Measurements from ENCODE around the gene UROD.

Gene UROD

GRCh38 chr1:45047032-45047431, 35.0 kb downstream of the UROD start:
- no peak overlapping the region for H3K18ac ChIP-seq (ENCODE audit: low read length)
- WGBS, 2 donors (ENCODE audit: extremely low coverage in 2 of 2, insufficient read length in 2 of 2, insufficient replicate concordance in 1 of 2) = no CpG with 5 or more reads among the region's 5 CpGs
- no peak for DNase-seq (ENCODE audit: low spot score)

DNA sequence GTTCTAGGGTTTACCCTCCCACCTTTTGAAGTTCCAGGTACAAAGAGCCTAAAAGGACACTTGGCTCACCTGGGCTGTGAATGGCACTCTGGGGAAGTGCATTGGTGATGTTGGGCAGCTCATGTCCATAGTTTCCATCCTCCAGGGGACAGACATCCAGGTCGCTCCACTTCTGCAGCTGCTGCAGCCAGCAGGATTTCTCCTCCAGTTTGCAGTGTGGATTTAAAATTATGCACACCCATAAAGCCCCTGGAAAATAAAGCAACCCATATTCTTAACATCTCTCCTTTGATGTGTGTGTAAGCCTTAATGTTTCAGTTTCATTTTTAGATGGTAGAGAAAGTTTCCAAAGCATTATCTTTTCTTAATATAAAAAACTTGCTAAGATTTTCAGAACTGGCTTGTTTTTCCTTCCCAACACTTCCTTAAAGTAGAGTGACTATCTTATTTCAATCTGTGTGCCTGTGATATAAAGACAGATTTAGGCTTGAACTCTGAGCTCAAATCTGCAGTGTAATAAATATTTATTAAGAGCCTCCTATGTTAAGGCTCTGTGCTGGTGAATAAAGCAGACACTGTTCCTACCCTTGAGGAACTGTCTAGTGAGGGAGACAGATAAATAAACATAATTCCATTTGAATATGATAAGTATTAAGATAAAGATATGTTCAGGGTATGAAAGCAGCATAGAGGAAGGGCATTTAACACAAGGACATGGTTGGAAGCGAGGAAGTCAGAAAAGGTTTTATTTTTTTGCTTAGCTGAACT, 39.1 kb downstream of the UROD start:
- no peak overlapping the region for H3K23ac ChIP-seq (ENCODE audit: low read depth, low read length, poor library complexity)
- H3K36me3 ChIP-seq (replicated peaks in 1 of 2; ENCODE audit: control insufficient read depth in 2 of 2, insufficient read depth in 2 of 2, low read length in 2 of 2) = no peaks in the 10 kb centered on the region
- no peak overlapping the region for H2BK5ac ChIP-seq (ENCODE audit: low read length)
- H2AFZ ChIP-seq (ENCODE audit: low read length) = no peak overlapping the region
- H2AK5ac ChIP-seq (ENCODE audit: low read depth, low read length) = no peak overlapping the region
- H2BK12ac ChIP-seq (ENCODE audit: low read length) = no peak overlapping the region
- H3K4me1 ChIP-seq (ENCODE audit: control insufficient read depth in 2 of 2, insufficient read depth in 1 of 2, low read depth in 1 of 2, low read length in 2 of 2) = no peaks in the 10 kb centered on the region
- no peak for DNase-seq (ENCODE audit: low spot score)
- H3K4me2 ChIP-seq (ENCODE audit: insufficient read depth, low read length, poor library complexity, severe bottlenecking) = no peak overlapping the region
- no peaks in the 10 kb centered on the region for H3K9me3 ChIP-seq (replicated peaks in 1 of 2; ENCODE audit: control insufficient read depth in 2 of 2, insufficient read depth in 1 of 2, low read depth in 1 of 2, low read length in 2 of 2)
- H3K79me1 ChIP-seq (ENCODE audit: low read depth, low read length) = no peaks in the 10 kb centered on the region
- H3K27ac ChIP-seq (replicated peaks; ENCODE audit: low read length) = no peak overlapping the region
- no peak overlapping the region for H3K4me3 ChIP-seq (ENCODE audit: low read length in 2 of 2)
- H4K8ac ChIP-seq (ENCODE audit: low read depth, low read length) = no peak overlapping the region
- H3K18ac ChIP-seq (ENCODE audit: low read length) = no peak overlapping the region
- no peak overlapping the region for H2BK15ac ChIP-seq (ENCODE audit: low read length)
- no peak overlapping the region for H3K4ac ChIP-seq (ENCODE audit: low read length)
- H3K9ac ChIP-seq (ENCODE audit: low read depth, low read length, poor library complexity) = no peak overlapping the region
- H2BK120ac ChIP-seq (ENCODE audit: low read depth, low read length) = no peak overlapping the region
- H3K27me3 ChIP-seq (ENCODE audit: control insufficient read depth in 3 of 3, insufficient read depth in 3 of 3, low read depth in 1 of 3, low read length in 3 of 3) = no peaks in the 10 kb centered on the region
- no peak overlapping the region for H3K14ac ChIP-seq (ENCODE audit: low read length)
- no CpG with 5 or more reads among the region's 2 CpGs for whole genome bisulfite sequencing, 2 donors (ENCODE audit: extremely low coverage in 2 of 2, insufficient read length in 2 of 2, insufficient replicate concordance in 1 of 2)
- H4K91ac ChIP-seq (ENCODE audit: low read depth, low read length, poor library complexity) = no peak overlapping the region

More at GRCh38 chr1:45047032-45047431, 35.0 kb downstream of the UROD start:
- no peak overlapping the region for H2BK5ac ChIP-seq (ENCODE audit: low read length)
- H3K79me1 ChIP-seq (ENCODE audit: low read depth, low read length) = no peaks in the 10 kb centered on the region
- no peaks in the 10 kb centered on the region for H3K9me3 ChIP-seq (replicated peaks in 1 of 2; ENCODE audit: control insufficient read depth in 2 of 2, insufficient read depth in 1 of 2, low read depth in 1 of 2, low read length in 2 of 2)
- H2BK15ac ChIP-seq (ENCODE audit: low read length) = no peak overlapping the region
- H3K4me3 ChIP-seq (ENCODE audit: low read length in 2 of 2) = no peak overlapping the region
- H2BK12ac ChIP-seq (ENCODE audit: low read length) = no peak overlapping the region
- no peak overlapping the region for H2AK5ac ChIP-seq (ENCODE audit: low read depth, low read length)
- no peak overlapping the region for H4K8ac ChIP-seq (ENCODE audit: low read depth, low read length)
- H3K27ac ChIP-seq (replicated peaks; ENCODE audit: low read length) = no peak overlapping the region
- H3K4me2 ChIP-seq (ENCODE audit: insufficient read depth, low read length, poor library complexity, severe bottlenecking) = no peak overlapping the region
- no peak overlapping the region for H2AFZ ChIP-seq (ENCODE audit: low read length)
- H3K27me3 ChIP-seq (ENCODE audit: control insufficient read depth in 3 of 3, insufficient read depth in 3 of 3, low read depth in 1 of 3, low read length in 3 of 3) = no peaks in the 10 kb centered on the region
- no peak overlapping the region for H4K91ac ChIP-seq (ENCODE audit: low read depth, low read length, poor library complexity)
- H2BK120ac ChIP-seq (ENCODE audit: low read depth, low read length) = no peak overlapping the region
- no peaks in the 10 kb centered on the region for H3K4me1 ChIP-seq (ENCODE audit: control insufficient read depth in 2 of 2, insufficient read depth in 1 of 2, low read depth in 1 of 2, low read length in 2 of 2)
- H3K36me3 ChIP-seq (replicated peaks in 1 of 2; ENCODE audit: control insufficient read depth in 2 of 2, insufficient read depth in 2 of 2, low read length in 2 of 2) = no peaks in the 10 kb centered on the region
- no peak overlapping the region for H3K9ac ChIP-seq (ENCODE audit: low read depth, low read length, poor library complexity)
- no peak overlapping the region for H3K4ac ChIP-seq (ENCODE audit: low read length)
- H3K23ac ChIP-seq (ENCODE audit: low read depth, low read length, poor library complexity) = no peak overlapping the region
- no peak overlapping the region for H3K14ac ChIP-seq (ENCODE audit: low read length)

GRCh38 chr1:45057542-45057941, 45.5 kb downstream of the UROD start:
- DNase-seq (ENCODE audit: low spot score) = no peak
- Histone ChIP-seq H3K79me1 (ENCODE audit: low read depth, low read length) (no peaks in the 10 kb centered on the region), H2BK5ac (ENCODE audit: low read length) (no peak overlapping the region), H3K9ac (ENCODE audit: low read depth, low read length, poor library complexity) (no peak overlapping the region), H2BK12ac (ENCODE audit: low read length) (no peak overlapping the region), H3K9me3 (replicated peaks in 1 of 2; ENCODE audit: control insufficient read depth in 2 of 2, insufficient read depth in 1 of 2, low read depth in 1 of 2, low read length in 2 of 2) (no peaks in the 10 kb centered on the region), H3K14ac (ENCODE audit: low read length) (no peak overlapping the region), H4K91ac (ENCODE audit: low read depth, low read length, poor library complexity) (no peak overlapping the region), H3K4me1 (ENCODE audit: control insufficient read depth in 2 of 2, insufficient read depth in 1 of 2, low read depth in 1 of 2, low read length in 2 of 2) (no peaks in the 10 kb centered on the region), H2BK120ac (ENCODE audit: low read depth, low read length) (no peak overlapping the region), H3K27me3 (ENCODE audit: control insufficient read depth in 3 of 3, insufficient read depth in 3 of 3, low read depth in 1 of 3, low read length in 3 of 3) (no peaks in the 10 kb centered on the region), H3K4me2 (ENCODE audit: insufficient read depth, low read length, poor library complexity, severe bottlenecking) (no peak overlapping the region), H2AK5ac (ENCODE audit: low read depth, low read length) (no peak overlapping the region), H3K23ac (ENCODE audit: low read depth, low read length, poor library complexity) (no peak overlapping the region), H4K8ac (ENCODE audit: low read depth, low read length) (no peak overlapping the region), H3K36me3 (replicated peaks in 1 of 2; ENCODE audit: control insufficient read depth in 2 of 2, insufficient read depth in 2 of 2, low read length in 2 of 2) (no peaks in the 10 kb centered on the region), H3K27ac (replicated peaks; ENCODE audit: low read length) (no peak overlapping the region), H2AFZ (ENCODE audit: low read length) (no peak overlapping the region), H3K18ac (ENCODE audit: low read length) (no peak overlapping the region), H3K4ac (ENCODE audit: low read length) (no peak overlapping the region), H3K4me3 (ENCODE audit: low read length in 2 of 2) (no peak overlapping the region), H2BK15ac (ENCODE audit: low read length) (no peak overlapping the region)
- no CpG with 5 or more reads among the region's 1 CpG for WGBS, 2 donors (ENCODE audit: extremely low coverage in 2 of 2, insufficient read length in 2 of 2, insufficient replicate concordance in 1 of 2)

GRCh38 chr1:45059829-45060228, 47.8 kb downstream of the UROD start:
- no peak overlapping the region for H2BK15ac ChIP-seq (ENCODE audit: low read length)
- H3K4me3 ChIP-seq (ENCODE audit: low read length in 2 of 2) = no peak overlapping the region
- no CpG with 5 or more reads among the region's 2 CpGs for WGBS, 2 donors (ENCODE audit: extremely low coverage in 2 of 2, insufficient read length in 2 of 2, insufficient replicate concordance in 1 of 2)
- no peak overlapping the region for H3K9ac ChIP-seq (ENCODE audit: low read depth, low read length, poor library complexity)
- H3K9me3 ChIP-seq (replicated peaks in 1 of 2; ENCODE audit: control insufficient read depth in 2 of 2, insufficient read depth in 1 of 2, low read depth in 1 of 2, low read length in 2 of 2) = no peaks in the 10 kb centered on the region
- H3K36me3 ChIP-seq (replicated peaks in 1 of 2; ENCODE audit: control insufficient read depth in 2 of 2, insufficient read depth in 2 of 2, low read length in 2 of 2) = no peaks in the 10 kb centered on the region
- no peak overlapping the region for H2AK5ac ChIP-seq (ENCODE audit: low read depth, low read length)
- H3K18ac ChIP-seq (ENCODE audit: low read length) = no peak overlapping the region
- H4K91ac ChIP-seq (ENCODE audit: low read depth, low read length, poor library complexity) = no peak overlapping the region
- H2BK12ac ChIP-seq (ENCODE audit: low read length) = no peak overlapping the region
- no peak overlapping the region for H3K27ac ChIP-seq (replicated peaks; ENCODE audit: low read length)
- H2BK120ac ChIP-seq (ENCODE audit: low read depth, low read length) = no peak overlapping the region
- no peak overlapping the region for H3K4ac ChIP-seq (ENCODE audit: low read length)
- H2AFZ ChIP-seq (ENCODE audit: low read length) = no peak overlapping the region
- H3K27me3 ChIP-seq (ENCODE audit: control insufficient read depth in 3 of 3, insufficient read depth in 3 of 3, low read depth in 1 of 3, low read length in 3 of 3) = no peaks in the 10 kb centered on the region
- no peaks in the 10 kb centered on the region for H3K79me1 ChIP-seq (ENCODE audit: low read depth, low read length)
- H3K4me2 ChIP-seq (ENCODE audit: insufficient read depth, low read length, poor library complexity, severe bottlenecking) = no peak overlapping the region
- no peak overlapping the region for H2BK5ac ChIP-seq (ENCODE audit: low read length)
- no peak overlapping the region for H3K23ac ChIP-seq (ENCODE audit: low read depth, low read length, poor library complexity)
- DNase-seq (ENCODE audit: low spot score) = no peak
- H3K14ac ChIP-seq (ENCODE audit: low read length) = no peak overlapping the region
- H3K4me1 ChIP-seq (ENCODE audit: control insufficient read depth in 2 of 2, insufficient read depth in 1 of 2, low read depth in 1 of 2, low read length in 2 of 2) = no peaks in the 10 kb centered on the region
- no peak overlapping the region for H4K8ac ChIP-seq (ENCODE audit: low read depth, low read length)

Measured in neuronal stem cell (in vitro differentiated cells).